ENCODE data around the gene GABRB1.

DNA sequence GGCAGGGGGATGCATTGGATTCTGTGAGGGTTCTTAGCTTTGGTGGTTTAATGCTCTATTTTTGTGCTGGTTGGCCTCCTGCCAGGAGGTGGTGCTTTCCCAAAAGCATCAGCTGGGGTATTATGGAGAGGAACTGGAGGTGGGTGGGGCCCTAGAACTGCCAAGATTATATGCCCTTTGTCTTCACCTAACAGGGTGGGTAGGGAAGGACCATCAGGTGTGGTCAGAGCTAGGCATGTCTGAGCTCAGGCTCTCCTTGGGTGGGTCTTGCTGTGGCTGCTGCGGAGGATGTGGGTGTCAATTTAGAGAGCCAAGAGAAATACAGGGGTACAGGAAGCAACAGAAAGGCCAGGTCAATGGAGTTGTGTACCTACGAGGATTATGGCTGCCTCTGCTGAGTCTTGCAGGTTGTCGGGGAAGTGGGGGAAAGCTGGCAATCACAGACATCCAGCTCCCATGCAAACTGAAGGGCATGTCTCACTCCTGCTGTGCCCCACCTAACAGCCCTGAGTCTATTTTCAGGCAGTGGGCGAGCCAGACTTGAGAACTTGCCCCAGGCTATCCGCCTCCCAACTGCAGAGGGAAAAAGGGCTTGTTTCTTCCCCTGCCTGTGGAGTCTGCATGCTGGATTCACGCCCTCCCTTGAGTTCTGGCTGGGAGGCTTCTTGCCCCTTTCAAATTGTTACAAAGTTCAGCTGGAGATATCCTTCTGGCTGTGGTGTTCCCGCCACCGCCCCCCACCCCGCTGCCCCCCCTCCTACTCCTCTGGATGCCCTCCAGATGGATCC, 220.2 kb downstream of the GABRB1 start:
- TF ChIP-seq, protein P1, sequence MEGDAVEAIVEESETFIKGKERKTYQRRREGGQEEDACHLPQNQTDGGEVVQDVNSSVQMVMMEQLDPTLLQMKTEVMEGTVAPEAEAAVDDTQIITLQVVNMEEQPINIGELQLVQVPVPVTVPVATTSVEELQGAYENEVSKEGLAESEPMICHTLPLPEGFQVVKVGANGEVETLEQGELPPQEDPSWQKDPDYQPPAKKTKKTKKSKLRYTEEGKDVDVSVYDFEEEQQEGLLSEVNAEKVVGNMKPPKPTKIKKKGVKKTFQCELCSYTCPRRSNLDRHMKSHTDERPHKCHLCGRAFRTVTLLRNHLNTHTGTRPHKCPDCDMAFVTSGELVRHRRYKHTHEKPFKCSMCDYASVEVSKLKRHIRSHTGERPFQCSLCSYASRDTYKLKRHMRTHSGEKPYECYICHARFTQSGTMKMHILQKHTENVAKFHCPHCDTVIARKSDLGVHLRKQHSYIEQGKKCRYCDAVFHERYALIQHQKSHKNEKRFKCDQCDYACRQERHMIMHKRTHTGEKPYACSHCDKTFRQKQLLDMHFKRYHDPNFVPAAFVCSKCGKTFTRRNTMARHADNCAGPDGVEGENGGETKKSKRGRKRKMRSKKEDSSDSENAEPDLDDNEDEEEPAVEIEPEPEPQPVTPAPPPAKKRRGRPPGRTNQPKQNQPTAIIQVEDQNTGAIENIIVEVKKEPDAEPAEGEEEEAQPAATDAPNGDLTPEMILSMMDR (IDR thresholded peaks at IDR 0.05) = no peak
- TF ChIP-seq POLR2A (IDR thresholded peaks at IDR 0.05) (no peak), POLR2AphosphoS5 (IDR thresholded peaks at IDR 0.05) (no peak)

Measured in prostate gland (tissue), 2 donors.